Measurements from ENCODE around the gene EXOC6B.

GRCh38 chr2:72208225-72208624, 617.6 kb downstream of the EXOC6B start:
- TF ChIP-seq CTCF (IDR thresholded peaks at IDR 0.05): no peak
- TF ChIP-seq POLR2A (IDR thresholded peaks at IDR 0.05): no peak
- no peak for TF ChIP-seq POLR2AphosphoS5 (IDR thresholded peaks at IDR 0.05)

All from prostate gland (tissue), 2 donors.